HCT116 (cell line): ENCODE measurements around the gene YBX1.

Experiments used
- EZH2 ChIP-seq: fragments of 200-600 bp; sonication (generic); IDR thresholded peaks from 2 replicates; pipeline ENCODE4 v1.6.1; 2017; ENCODE audit warnings: antibody characterized with exemption, mixed run types
- TF ChIP-seq, protein P1 (sequence below), 3 experiments: fragments of 200-600 bp in 1 of 3; sonication (generic) in 1 of 3; IDR thresholded peaks in 2 of 3; conservative IDR thresholded peaks in 1 of 3; 2 replicates each; pipeline ENCODE4 v1.5.1; 2012 to 2017; ENCODE audit warnings: low read depth in 2 of 3, low read length in 2 of 3, antibody characterized with exemption in 1 of 3, borderline replicate concordance in 1 of 3, control low read depth in 1 of 3, mild to moderate bottlenecking in 1 of 3, mixed read lengths in 1 of 3, mixed run types in 1 of 3, moderate library complexity in 1 of 3; ENCODE audit not compliant: insufficient read depth in 1 of 3

DNA sequence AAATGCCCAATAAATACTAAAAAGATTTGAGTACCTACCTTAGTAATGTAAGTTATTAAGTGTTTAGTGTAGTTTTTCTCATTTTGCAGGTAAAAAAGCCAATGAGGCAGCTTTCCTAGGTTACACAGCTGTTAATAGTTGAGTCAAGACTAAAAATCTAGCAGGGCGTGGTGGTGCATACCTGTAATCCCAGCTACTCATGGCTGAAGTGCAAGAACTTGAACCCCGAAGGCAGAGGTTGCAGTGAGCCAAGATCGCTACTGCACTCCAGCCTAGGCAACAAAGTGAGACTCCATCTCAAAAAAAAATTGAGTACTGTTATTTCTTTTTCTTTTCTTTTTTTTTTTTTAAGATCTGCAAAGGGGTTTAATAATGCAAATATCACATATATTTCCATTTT lies 7.7 kb downstream of the YBX1 start:
- TF ChIP-seq, protein P1, sequence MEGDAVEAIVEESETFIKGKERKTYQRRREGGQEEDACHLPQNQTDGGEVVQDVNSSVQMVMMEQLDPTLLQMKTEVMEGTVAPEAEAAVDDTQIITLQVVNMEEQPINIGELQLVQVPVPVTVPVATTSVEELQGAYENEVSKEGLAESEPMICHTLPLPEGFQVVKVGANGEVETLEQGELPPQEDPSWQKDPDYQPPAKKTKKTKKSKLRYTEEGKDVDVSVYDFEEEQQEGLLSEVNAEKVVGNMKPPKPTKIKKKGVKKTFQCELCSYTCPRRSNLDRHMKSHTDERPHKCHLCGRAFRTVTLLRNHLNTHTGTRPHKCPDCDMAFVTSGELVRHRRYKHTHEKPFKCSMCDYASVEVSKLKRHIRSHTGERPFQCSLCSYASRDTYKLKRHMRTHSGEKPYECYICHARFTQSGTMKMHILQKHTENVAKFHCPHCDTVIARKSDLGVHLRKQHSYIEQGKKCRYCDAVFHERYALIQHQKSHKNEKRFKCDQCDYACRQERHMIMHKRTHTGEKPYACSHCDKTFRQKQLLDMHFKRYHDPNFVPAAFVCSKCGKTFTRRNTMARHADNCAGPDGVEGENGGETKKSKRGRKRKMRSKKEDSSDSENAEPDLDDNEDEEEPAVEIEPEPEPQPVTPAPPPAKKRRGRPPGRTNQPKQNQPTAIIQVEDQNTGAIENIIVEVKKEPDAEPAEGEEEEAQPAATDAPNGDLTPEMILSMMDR (IDR thresholded peaks at IDR 0.05 in 2 of 3, conservative IDR thresholded peaks at IDR 0.05 in 1 of 3; ENCODE audit: borderline replicate concordance in 1 of 3, insufficient read depth in 1 of 3, low read depth in 2 of 3, low read length in 2 of 3), result no peak
- TF ChIP-seq EZH2, result no peak
